Measurements from ENCODE around the gene MPP1. TPM values are rescaled to one million over a fixed set of nuclear protein-coding genes. Genes with fewer than 3 reads are reported as not detected.

MPP1 gene
- total and polyA plus RNA-seq, 9 of the 15 experiments (the other 6 are each of a cell fraction or from before 2014, with no cell fraction given) = 227 to 395 (median 283) TPM

- TF ChIP-seq E4F1 (CRISPR knock-in tag; IDR thresholded peaks at IDR 0.05; ENCODE audit: borderline replicate concordance) = no peak
- no peak for TF ChIP-seq TEAD2 (tag; IDR thresholded peaks at IDR 0.05)
- peak; percentile 80 for TF ChIP-seq PKNOX1 (IDR thresholded peaks at IDR 0.05)
- no peak for TF ChIP-seq PRMT5 (CRISPR knock-in tag; IDR thresholded peaks at IDR 0.05)
- peak; percentile 18 for TF ChIP-seq MEIS2 (IDR thresholded peaks at IDR 0.05; ENCODE audit: partially characterized antibody)
- no peak for TF ChIP-seq ZKSCAN3 (CRISPR knock-in tag; IDR thresholded peaks at IDR 0.05)
- TF ChIP-seq GATAD2A (IDR thresholded peaks at IDR 0.05) = no peak
- TF ChIP-seq TOE1 (IDR thresholded peaks at IDR 0.05; ENCODE audit: borderline replicate concordance) = no peak
- TF ChIP-seq TOE1 (CRISPR knock-in tag; IDR thresholded peaks at IDR 0.05; ENCODE audit: borderline replicate concordance, low read depth) = no peak
Observed at GRCh38 chrX:154829134-154829533, 23.8 kb upstream of the MPP1 start (continued).
